ENCODE measurements around the gene DYNC2I2.

DYNC2I2 gene

GRCh38 chr9:128636556-128637530 is 19.8 kb downstream of the DYNC2I2 start:
- H3K9me2 ChIP-seq (replicated peaks; ENCODE audit: control insufficient read depth, low read length): no peaks in the 10 kb centered on the region
- H3F3A ChIP-seq (ENCODE audit: control insufficient read depth, insufficient read depth): 0 out of 2 replicates have a peak, but pooled peaks cover 3% of the 10 kb centered on the region
- H3K9me3 ChIP-seq (ENCODE audit: control insufficient read depth, insufficient read depth, low read length): no peaks in the 10 kb centered on the region
- no peaks in the 10 kb centered on the region for H3K27me3 ChIP-seq (ENCODE audit: control insufficient read depth, low read length)
- H3K4me2 ChIP-seq (ENCODE audit: low read length): no peak overlapping the region
- H3K79me2 ChIP-seq (ENCODE audit: control insufficient read depth, low read length): peaks cover 8% of the 10 kb centered on the region
- H3K36me3 ChIP-seq (ENCODE audit: control insufficient read depth, low read length): peaks cover 73% of the 10 kb centered on the region
- peaks cover 8% of the 10 kb centered on the region for H3K4me1 ChIP-seq (ENCODE audit: control insufficient read depth, low read length)
- no peak overlapping the region for H3K4me3 ChIP-seq (ENCODE audit: low read length)
- no peaks in the 10 kb centered on the region for H4K20me1 ChIP-seq (ENCODE audit: control insufficient read depth, insufficient read depth, low read depth, low read length)
- TF ChIP-seq EZH2phosphoT487 (IDR thresholded peaks at IDR 0.05; ENCODE audit: borderline replicate concordance, low read length) (no peak), CTCF (IDR thresholded peaks at IDR 0.05; ENCODE audit: low read depth, low read length, poor library complexity, severe bottlenecking) (no peak)
- no peak overlapping the region for H3K27ac ChIP-seq (ENCODE audit: low read depth, low read length)

GRCh38 chr9:128636024-128636390 is 20.6 kb downstream of the DYNC2I2 start:
- Histone ChIP-seq H3K9me2 (replicated peaks; ENCODE audit: control insufficient read depth, low read length) (no peaks in the 10 kb centered on the region), H3K27me3 (ENCODE audit: control insufficient read depth, low read length) (no peaks in the 10 kb centered on the region), H3F3A (ENCODE audit: control insufficient read depth, insufficient read depth) (0 out of 2 replicates have a peak, but pooled peaks cover 3% of the 10 kb centered on the region), H4K20me1 (ENCODE audit: control insufficient read depth, insufficient read depth, low read depth, low read length) (no peaks in the 10 kb centered on the region), H3K36me3 (ENCODE audit: control insufficient read depth, low read length) (peaks cover 72% of the 10 kb centered on the region), H3K79me2 (ENCODE audit: control insufficient read depth, low read length) (no peaks in the 10 kb centered on the region), H3K4me1 (ENCODE audit: control insufficient read depth, low read length) (peaks cover 5% of the 10 kb centered on the region), H3K27ac (ENCODE audit: low read depth, low read length) (no peak overlapping the region), H3K9me3 (ENCODE audit: control insufficient read depth, insufficient read depth, low read length) (no peaks in the 10 kb centered on the region), H3K4me3 (ENCODE audit: low read length) (no peak overlapping the region), H3K4me2 (ENCODE audit: low read length) (no peak overlapping the region)
- TF ChIP-seq CTCF (IDR thresholded peaks at IDR 0.05; ENCODE audit: low read depth, low read length, poor library complexity, severe bottlenecking): no peak

- no peaks in the 10 kb centered on the region for H3K9me2 ChIP-seq (replicated peaks; ENCODE audit: control insufficient read depth, low read length)
- no peak overlapping the region for H3K4me2 ChIP-seq (ENCODE audit: low read length)
- 0 out of 2 replicates have a peak, but pooled peaks cover 3% of the 10 kb centered on the region for H3F3A ChIP-seq (ENCODE audit: control insufficient read depth, insufficient read depth)
- TF ChIP-seq CTCF (IDR thresholded peaks at IDR 0.05; ENCODE audit: low read depth, low read length, poor library complexity, severe bottlenecking): peak; percentile 40
- TF ChIP-seq EZH2phosphoT487 (IDR thresholded peaks at IDR 0.05; ENCODE audit: borderline replicate concordance, low read length): no peak
- H3K36me3 ChIP-seq (ENCODE audit: control insufficient read depth, low read length): peaks cover 69% of the 10 kb centered on the region
- no peaks in the 10 kb centered on the region for H3K27me3 ChIP-seq (ENCODE audit: control insufficient read depth, low read length)
- H3K27ac ChIP-seq (ENCODE audit: low read depth, low read length): no peak overlapping the region
- no peaks in the 10 kb centered on the region for H3K79me2 ChIP-seq (ENCODE audit: control insufficient read depth, low read length)
- no peaks in the 10 kb centered on the region for H4K20me1 ChIP-seq (ENCODE audit: control insufficient read depth, insufficient read depth, low read depth, low read length)
- H3K4me1 ChIP-seq (ENCODE audit: control insufficient read depth, low read length): peaks cover 4% of the 10 kb centered on the region
- H3K4me3 ChIP-seq (ENCODE audit: low read length): no peak overlapping the region
- no peaks in the 10 kb centered on the region for H3K9me3 ChIP-seq (ENCODE audit: control insufficient read depth, insufficient read depth, low read length)
Measured at GRCh38 chr9:128635266-128636023, 21.2 kb downstream of the DYNC2I2 start.

All from DOHH2 (cell line).